A549 (cell line): ENCODE measurements around the gene AKR1A1. TPM values are rescaled to one million over a fixed set of nuclear protein-coding genes. Genes with fewer than 3 reads are reported as not detected.
A peak's percentile ranks its signal among the peaks of the same experiment; 100 is the strongest.
"Not testable (repeated sequence)": the region's sequence is repeated elsewhere in the genome, so short reads cannot be mapped to it uniquely, and the experiment has no call there.

Experiments
- ATAC-seq, 2 experiments: fragments of 200-7000 bp in 1 of 2; fragments of >200 bp in 1 of 2; cut with Nextera tagmentation in 1 of 2; cut with Tn5 transposase in 1 of 2; 3 replicates each; pipeline versions ENCODE4 v1.8.0 to v1.9.1; 2018 to 2020; ENCODE audit warnings: mild to moderate bottlenecking in 1 of 2, moderate library complexity in 1 of 2
- CTCF ChIA-PET: fragments of 300-600 bp; sonication (Branson Sonifier 250); formaldehyde crosslinking; extraction: SDS; loops from one replicate; lab custom pipeline; 2021; ENCODE audit warnings: antibody characterized with exemption, inconsistent platforms; lab: Yijun Ruan, JAX
- POLR2A ChIA-PET: fragments of 350-600 bp; formaldehyde crosslinking; extraction: SDS; loops from one replicate; lab custom pipeline; 2021; ENCODE audit warnings: antibody characterized with exemption, inconsistent platforms; lab: Yijun Ruan, JAX
- DNase-seq, 2 experiments: peaks; one replicate each; pipeline versions ENCODE4 v3.0.0 to v3.0.0-alpha.2; 2011 to 2016; ENCODE audit warnings: low read depth in 1 of 2, low spot score in 1 of 2
- FAIRE-seq: peaks from 2 replicates; lab custom pipeline; 2011; peaks lifted over from hg19 to GRCh38; lab: Jason Lieb, UNC
- H3K27ac ChIP-seq, 2 experiments: fragments of >200 bp; sonication (Bioruptor Twin); formaldehyde crosslinking; 3 replicates each; pipeline ENCODE4 v1.5.1; 2016 to 2017
- H3K4me1 ChIP-seq: fragments of >200 bp; sonication (Bioruptor Twin); formaldehyde crosslinking; 3 replicates; pipeline ENCODE4 v1.6.1; 2016
- H3K4me2 ChIP-seq: fragments of >200 bp; sonication (Bioruptor Twin); formaldehyde crosslinking; 3 replicates; pipeline ENCODE4 v1.6.1; 2016
- H3K4me3 ChIP-seq: fragments of >200 bp; sonication (Bioruptor Twin); formaldehyde crosslinking; 3 replicates; pipeline ENCODE4 v1.5.1; 2016
- H3K9me3 ChIP-seq: fragments of >200 bp; sonication (Bioruptor Twin); formaldehyde crosslinking; 3 replicates; pipeline ENCODE4 v1.6.1; 2016
- CEBPB ChIP-seq, 2 experiments: fragments of >200 bp in 1 of 2; sonication (Bioruptor Twin) in 1 of 2; formaldehyde crosslinking in 1 of 2; IDR thresholded peaks; 2 replicates each; pipeline ENCODE4 v1.6.1; 2012 to 2016
- CHD2 ChIP-seq: fragments of 150-350 bp; IDR thresholded peaks from 2 replicates; pipeline ENCODE4 v1.6.1; 2014; ENCODE audit warnings: low read length; ENCODE audit not compliant: partially characterized antibody
- CHD4 ChIP-seq: fragments of 200-600 bp; sonication (generic); IDR thresholded peaks from 2 replicates; pipeline ENCODE4 v1.6.1; 2016; ENCODE audit warnings: antibody characterized with exemption, mild to moderate bottlenecking, borderline replicate concordance
- E2F6 ChIP-seq: IDR thresholded peaks from 2 replicates; pipeline ENCODE4 v1.6.1; 2012; ENCODE audit warnings: low read depth, borderline replicate concordance
- ESRRA ChIP-seq: fragments of 150-350 bp; IDR thresholded peaks from 2 replicates; pipeline ENCODE4 v1.6.1; 2014; ENCODE audit warnings: mild to moderate bottlenecking, low read length, borderline replicate concordance
- HOXA7 ChIP-seq: fragments of 250-450 bp; sonication (Bioruptor Pico); IDR thresholded peaks from 2 replicates; pipeline ENCODE4 v1.5.0; 2020; ENCODE audit warnings: mild to moderate bottlenecking, moderate library complexity
- NFE2L2 ChIP-seq: fragments of 150-350 bp; conservative IDR thresholded peaks from 2 replicates; pipeline ENCODE4 v1.6.1; 2014; ENCODE audit warnings: low read length
- PHF8 ChIP-seq: fragments of 200-600 bp; sonication (generic); IDR thresholded peaks from 2 replicates; pipeline ENCODE4 v1.6.1; 2016; ENCODE audit warnings: low read depth, mild to moderate bottlenecking, antibody characterized with exemption, moderate library complexity, borderline replicate concordance
- TFCP2L1 ChIP-seq: fragments of 250-450 bp; sonication (Bioruptor Pico); IDR thresholded peaks from 2 replicates; pipeline ENCODE4 v1.5.0; 2021; ENCODE audit warnings: mild to moderate bottlenecking
- ZFP36 ChIP-seq: fragments of 450-650 bp; IDR thresholded peaks from 2 replicates; pipeline ENCODE4 v1.6.1; 2014; ENCODE audit warnings: borderline replicate concordance; ENCODE audit not compliant: partially characterized antibody
- WGBS: methylation state at CpG from one replicate; pipeline ENCODE4 v1.1.6; 2017; ENCODE audit errors: missing lambda C conversion rate; 5-methylcytosine and 5-hydroxymethylcytosine counted together
- polyA plus RNA-seq, 4 experiments: library from polyadenylated mRNA; depleted of rRNA in 3 of 4; stranded (reverse); fragments of >200 nt; fragmentation: RNase III in 1 of 4; extraction: RNeasy Plus Mini Kit Qiagen cat#74134 plus additional on column Dnase treatment in 1 of 4; gene quantifications; 2 replicates in 3 of 4; 3 replicates in 1 of 4; pipeline ENCODE4 v1.2.3, GENCODE V29; 2011 to 2017
- TF ChIP-seq, protein P1 (sequence below): fragments of 250-450 bp; sonication (Bioruptor Pico); IDR thresholded peaks from 2 replicates; pipeline ENCODE4 v1.5.0; 2020; ENCODE audit warnings: low read depth, mild to moderate bottlenecking, moderate library complexity

Gene AKR1A1
- polyA plus RNA-seq, 2 of the 4 experiments (the other 2 are of a cell fraction) = 89.0 to 110 TPM

DNA sequence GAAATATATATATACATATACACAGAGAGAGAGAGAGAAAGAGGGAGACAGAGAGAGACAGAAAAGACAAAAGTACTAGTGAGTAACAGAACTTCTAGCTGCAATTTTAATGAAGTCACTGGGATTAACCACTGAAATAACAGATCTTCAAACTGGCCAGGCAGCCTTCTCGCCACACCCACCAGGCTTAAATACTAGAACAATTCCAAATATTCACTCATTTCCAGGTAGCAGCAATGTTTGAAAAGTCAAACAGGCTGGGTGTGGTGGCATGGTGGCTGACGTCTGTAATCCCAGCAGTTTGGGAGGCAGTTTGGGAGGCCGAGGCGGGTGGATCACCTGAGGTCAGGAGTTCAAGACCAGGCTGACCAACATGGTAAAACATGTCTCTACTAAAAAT lies 34.2 kb upstream of the AKR1A1 start (continued):
- TF ChIP-seq PHF8 = no peak
- no peak for TF ChIP-seq CHD4
- no peak for TF ChIP-seq ESRRA
- TF ChIP-seq, protein P1, sequence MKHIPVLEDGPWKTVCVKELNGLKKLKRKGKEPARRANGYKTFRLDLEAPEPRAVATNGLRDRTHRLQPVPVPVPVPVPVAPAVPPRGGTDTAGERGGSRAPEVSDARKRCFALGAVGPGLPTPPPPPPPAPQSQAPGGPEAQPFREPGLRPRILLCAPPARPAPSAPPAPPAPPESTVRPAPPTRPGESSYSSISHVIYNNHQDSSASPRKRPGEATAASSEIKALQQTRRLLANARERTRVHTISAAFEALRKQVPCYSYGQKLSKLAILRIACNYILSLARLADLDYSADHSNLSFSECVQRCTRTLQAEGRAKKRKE (CRISPR knock-in tag) = no peak
- no peak for TF ChIP-seq CHD2

DNA sequence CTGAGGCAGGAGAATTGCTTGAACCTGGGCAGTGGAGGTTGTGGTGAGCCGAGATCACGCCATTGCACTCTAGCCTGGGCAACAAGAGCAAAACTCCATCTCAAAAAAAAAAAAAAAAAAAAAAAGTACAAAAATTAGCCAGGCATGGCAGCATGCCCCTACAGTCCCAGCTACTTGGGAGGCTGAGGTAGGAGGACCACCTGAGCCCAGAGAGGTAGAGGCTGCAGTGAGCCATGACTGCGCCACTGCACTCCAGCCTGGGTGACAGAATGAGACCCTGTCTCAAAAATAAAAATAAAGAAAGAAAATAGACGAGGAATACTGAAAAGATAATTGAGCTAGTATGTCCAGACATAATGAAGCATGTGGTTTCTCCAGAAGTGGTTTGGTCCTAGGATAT lies 32.3 kb upstream of the AKR1A1 start:
- ChIA-PET CTCF (interaction anchor here (0.7 to 2.5 kb wide), 7 partner anchors 11 to 56 kb away, joined by 3 to 29 read pairs (median 3); no protein-coding TSS in a partner anchor), POLR2A (interaction anchor here (0.6 to 2.6 kb wide), 2 partner anchors 22 to 32 kb away, joined by 3 to 9 read pairs; partner anchors contain the start of gene AKR1A1)
- Histone ChIP-seq H3K4me3 (peak overlapping the region; percentile 76), H3K4me2 (peak overlapping the region; percentile 85), H3K4me1 (peaks cover 62% of the 10 kb centered on the region)
- not testable (repeated sequence) for DNase-seq, FAIRE-seq, ATAC-seq, H3K27ac ChIP-seq, H3K9me3 ChIP-seq
- 58% methylated on average over 4 of the region's 4 CpGs for WGBS

- H3K9me3 ChIP-seq = no peaks in the 10 kb centered on the region
- FAIRE-seq = no peak
- ChIA-PET POLR2A (interaction anchor here (0.6 to 2.6 kb wide), 3 partner anchors 9 to 32 kb away, joined by 3 to 9 read pairs (median 3); partner anchors contain the start of gene AKR1A1), CTCF (interaction anchor here (0.8 to 1.5 kb wide), 3 partner anchors 11 to 51 kb away, joined by 3 read pairs; no protein-coding TSS in a partner anchor)
- peak overlapping the region; percentile 76 for H3K4me3 ChIP-seq
- ATAC-seq = no peak
- 0% methylated on average over 1 of the region's 1 CpG for WGBS
- no peak for DNase-seq
- H3K27ac ChIP-seq = peak overlapping the region in 1 of 2 experiments; percentile 100; a peak in 1 of 6 replicates
- no peak for TF ChIP-seq E2F6
- no peak for TF ChIP-seq TFCP2L1
- no peak for TF ChIP-seq CHD2
- TF ChIP-seq HOXA7 (CRISPR knock-in tag) = peak; percentile 46; the same call in 1 of the 2 replicates
- TF ChIP-seq NFE2L2 = no peak
- no peak for TF ChIP-seq ZFP36
- H3K4me2 ChIP-seq = peak overlapping the region; percentile 85
- peaks cover 62% of the 10 kb centered on the region for H3K4me1 ChIP-seq
Observed at GRCh38 chr1:45518910-45519309, 31.7 kb upstream of the AKR1A1 start.

GRCh38 chr1:45519774-45520173 lies 30.9 kb upstream of the AKR1A1 start:
- peaks cover 62% of the 10 kb centered on the region for H3K4me1 ChIP-seq
- DNase-seq, H3K9me3 ChIP-seq, ATAC-seq, FAIRE-seq: not testable (repeated sequence)
- peak overlapping the region; percentile 85 for H3K4me2 ChIP-seq
- POLR2A ChIA-PET = interaction anchor here (0.7 to 3.6 kb wide), 5 partner anchors 9 to 218 kb away, joined by 3 to 81 read pairs (median 6); partner anchors contain the start of gene AKR1A1
- H3K27ac ChIP-seq = peak overlapping the region; percentile 100; a peak in 4 of 6 replicates
- WGBS = 0% methylated on average over 11 of the region's 16 CpGs
- CTCF ChIA-PET = interaction anchor here (0.5 to 1.5 kb wide), 3 partner anchors 47 to 51 kb away, joined by 3 read pairs; no protein-coding TSS in a partner anchor
- peak overlapping the region; percentile 76 for H3K4me3 ChIP-seq
- 0 out of 4 replicates have a peak, but pooled peaks of 1 of the 2 experiments have one; percentile 18 for TF ChIP-seq CEBPB (IDR thresholded peaks at IDR 0.05)
- TF ChIP-seq, all 56 proteins: peak for 1; not testable (repeated sequence) for 55
